WERI-Rb-1 (cell line): ENCODE measurements around the gene OAS3.

Experiments
- DNase-seq: peaks from one replicate; pipeline ENCODE4 v3.0.0-alpha.2; 2020
- H3K27ac ChIP-seq: fragments of 250-450 bp; sonication (Bioruptor Pico); 2 replicates; pipeline ENCODE4 v1.5.1; 2020; ENCODE audit warnings: mild to moderate bottlenecking, moderate library complexity
- H3K27me3 ChIP-seq: fragments of 250-450 bp; sonication (Bioruptor Pico); 2 replicates; pipeline ENCODE4 v1.5.1; 2021; ENCODE audit warnings: mild to moderate bottlenecking, low read depth, moderate library complexity; ENCODE audit not compliant: insufficient read depth, severe bottlenecking
- H3K36me3 ChIP-seq: fragments of 250-450 bp; sonication (Bioruptor Pico); 2 replicates; pipeline ENCODE4 v1.5.1; 2020; ENCODE audit warnings: mild to moderate bottlenecking, moderate library complexity
- H3K4me3 ChIP-seq: 2 replicates; pipeline ENCODE4 v1.5.1; 2011; ENCODE audit warnings: low read depth, mild to moderate bottlenecking, control low read depth, low read length
- H3K9me3 ChIP-seq: fragments of 250-450 bp; sonication (Bioruptor Pico); 2 replicates; pipeline ENCODE4 v1.5.1; 2021; ENCODE audit warnings: mild to moderate bottlenecking, moderate library complexity; ENCODE audit not compliant: severe bottlenecking
- CTCF ChIP-seq: IDR thresholded peaks from 2 replicates; pipeline ENCODE4 v1.5.1; 2011; ENCODE audit warnings: low read depth, mild to moderate bottlenecking, control low read depth, inconsistent platforms, low read length

The OAS3 gene

DNA sequence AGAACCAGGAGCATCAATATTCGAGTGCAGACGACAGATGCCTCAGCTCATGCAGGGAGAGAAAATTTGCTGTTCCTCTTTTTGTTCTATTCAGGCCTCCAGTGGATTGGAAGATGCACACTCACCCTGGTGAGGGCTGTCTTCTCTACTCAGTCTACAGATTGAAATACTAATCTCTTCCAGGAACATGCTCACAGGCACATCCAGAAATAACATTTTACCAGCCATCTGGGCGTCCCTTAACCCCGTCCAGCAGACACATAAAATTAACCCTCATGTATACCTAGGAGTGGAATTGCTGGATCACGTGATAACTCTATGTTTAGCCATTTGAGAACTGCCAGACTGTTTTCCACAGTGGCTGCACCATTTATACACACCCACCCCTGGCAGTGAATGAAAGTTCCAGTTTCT, 35.6 kb downstream of the OAS3 start:
- TF ChIP-seq CTCF: no peak
- no peak for DNase-seq
- Histone ChIP-seq H3K9me3 (no peaks in the 10 kb centered on the region), H3K4me3 (no peak overlapping the region), H3K27ac (no peak overlapping the region), H3K36me3 (no peaks in the 10 kb centered on the region), H3K27me3 (peaks cover 93% of the 10 kb centered on the region)

DNA sequence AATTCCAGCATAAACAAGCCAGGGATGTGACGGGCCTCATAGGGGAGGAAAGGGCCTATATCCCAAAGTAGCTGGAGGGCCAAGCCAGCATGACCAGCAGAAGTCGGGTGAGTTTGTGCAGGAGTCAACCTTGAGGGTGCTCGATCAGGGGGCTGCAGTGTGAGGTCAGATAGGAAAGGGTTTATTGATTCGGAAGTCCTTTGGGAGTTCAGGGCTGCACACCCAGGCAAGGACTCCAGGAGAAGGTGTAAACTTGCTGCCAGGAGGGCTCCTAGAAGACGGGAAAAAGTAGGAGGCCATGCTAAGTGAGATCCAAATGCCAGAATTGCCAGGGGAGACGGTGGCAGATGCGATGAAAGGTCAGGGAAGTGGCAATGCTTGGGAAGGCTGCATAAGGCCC, 36.6 kb downstream of the OAS3 start:
- H3K27ac ChIP-seq: no peak overlapping the region
- peaks cover 95% of the 10 kb centered on the region for H3K27me3 ChIP-seq
- no peak for DNase-seq
- H3K9me3 ChIP-seq: no peaks in the 10 kb centered on the region
- no peak overlapping the region for H3K4me3 ChIP-seq
- TF ChIP-seq CTCF: no peak
- no peaks in the 10 kb centered on the region for H3K36me3 ChIP-seq

DNA sequence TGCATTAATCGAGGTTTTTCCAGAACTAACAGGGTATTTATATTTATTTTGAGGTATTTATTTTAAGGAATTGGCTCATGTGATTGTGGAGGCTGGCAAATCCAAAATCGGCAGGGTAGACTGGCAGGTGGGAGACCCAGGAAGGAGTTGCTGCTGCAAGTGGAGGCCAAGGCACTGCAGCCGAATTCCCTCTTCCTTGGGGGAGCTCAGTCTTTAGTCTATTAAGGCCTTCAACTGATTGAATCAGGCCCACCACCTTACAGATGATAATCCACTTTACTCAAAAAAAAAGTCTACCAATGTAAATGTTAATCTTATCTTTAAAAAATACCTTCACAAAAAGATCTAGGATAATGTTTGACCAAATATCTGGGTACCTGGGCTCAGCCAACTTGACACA, 38.9 kb downstream of the OAS3 start:
- no peak overlapping the region for H3K4me3 ChIP-seq
- no peak overlapping the region for H3K27ac ChIP-seq
- no peaks in the 10 kb centered on the region for H3K36me3 ChIP-seq
- TF ChIP-seq CTCF: no peak
- H3K9me3 ChIP-seq: peaks cover 4% of the 10 kb centered on the region
- peaks cover 89% of the 10 kb centered on the region for H3K27me3 ChIP-seq
- no peak for DNase-seq

DNA sequence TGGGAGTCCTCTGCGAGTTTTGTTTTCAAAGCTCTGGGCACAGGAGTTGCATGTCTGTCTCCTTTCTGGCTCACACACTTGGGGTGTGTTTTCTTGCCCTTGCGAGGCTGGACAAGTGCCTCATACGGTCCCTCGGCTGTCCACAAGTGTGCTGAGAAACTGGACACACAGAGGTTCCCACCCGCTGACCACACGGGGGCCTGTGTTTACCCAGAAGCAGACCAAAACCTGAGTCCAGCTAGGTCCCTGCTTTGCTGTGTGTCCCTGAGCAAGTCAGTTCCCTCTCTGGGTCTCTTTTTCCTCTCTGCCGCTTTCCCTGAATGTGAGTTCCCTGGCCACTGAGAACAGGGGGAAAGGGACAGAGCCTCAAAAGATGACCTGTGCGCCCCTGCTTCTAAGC, 39.4 kb downstream of the OAS3 start:
- Histone ChIP-seq H3K27me3 (peaks cover 91% of the 10 kb centered on the region), H3K36me3 (no peaks in the 10 kb centered on the region), H3K4me3 (no peak overlapping the region), H3K27ac (no peak overlapping the region), H3K9me3 (peaks cover 6% of the 10 kb centered on the region)
- no peak for DNase-seq
- TF ChIP-seq CTCF: no peak

DNA sequence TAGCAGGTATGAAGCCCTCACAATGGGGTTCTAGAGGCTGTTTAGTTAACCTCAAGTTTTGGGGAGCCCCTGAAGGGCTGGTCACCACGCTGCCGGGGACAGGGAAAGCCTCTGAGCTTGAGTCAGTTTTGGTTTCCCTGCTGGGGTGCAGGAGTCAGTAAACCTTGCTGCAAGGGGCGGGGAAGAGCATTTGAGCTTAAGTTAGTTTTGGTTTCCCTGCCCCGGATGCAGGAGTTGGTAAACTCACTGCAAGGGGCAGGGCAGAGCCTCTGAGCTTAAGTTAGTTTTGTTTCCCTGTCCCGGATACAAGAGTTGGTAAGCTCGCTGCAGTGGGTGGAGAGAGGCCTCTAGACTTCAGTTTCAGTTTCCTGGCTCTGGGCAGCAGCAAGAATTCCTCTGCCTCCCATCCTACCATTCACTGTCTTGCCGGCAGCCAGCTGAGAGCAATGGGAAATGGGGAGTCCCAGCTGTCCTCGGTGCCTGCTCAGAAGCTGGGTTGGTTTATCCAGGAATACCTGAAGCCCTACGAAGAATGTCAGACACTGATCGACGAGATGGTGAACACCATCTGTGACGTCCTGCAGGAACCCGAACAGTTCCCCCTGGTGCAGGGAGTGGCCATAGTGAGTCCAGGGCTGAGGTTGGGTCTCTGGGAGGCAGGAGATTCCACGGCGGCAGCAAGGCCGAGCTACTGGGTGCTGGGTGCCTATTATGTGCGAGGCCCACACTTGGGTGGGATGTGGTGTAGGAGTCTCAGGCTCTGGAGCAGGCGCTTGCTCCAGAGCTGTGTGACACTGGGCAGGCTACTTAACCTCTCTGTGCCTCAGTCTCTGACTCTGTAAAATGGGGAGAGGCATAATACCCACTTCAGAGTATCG, 40.1 kb downstream of the OAS3 start, which contains the start of gene OAS2:
Gene OAS2 (plus strand): TSS at position 357 of the 878 bp plus-strand sequence. CDS start 90 bp downstream, at position 447.
- H3K4me3 ChIP-seq: no peak within 1 kb of the TSS
- DNase-seq: no peak
- peaks cover 91% of the 10 kb centered on the region for H3K27me3 ChIP-seq
- TF ChIP-seq CTCF: no peak
- H3K9me3 ChIP-seq: peaks cover 6% of the 10 kb centered on the region
- no peak within 1 kb of the TSS for H3K27ac ChIP-seq
- no peaks in the 10 kb centered on the region for H3K36me3 ChIP-seq
